Panc1 (cell line): ENCODE measurements around the gene CYFIP2.

Experiments used
- CTCF ChIP-seq: fragments of 450-650 bp; IDR thresholded peaks from 2 replicates; pipeline ENCODE4 v1.5.1; 2017; ENCODE audit warnings: mild to moderate bottlenecking
- TF ChIP-seq, protein P1 (sequence below), 2 experiments: IDR thresholded peaks; 2 replicates each; pipeline ENCODE4 v1.6.1; 2011 to 2012; ENCODE audit warnings: low read depth in 2 of 2, control low read depth in 1 of 2, low read length in 1 of 2, mild to moderate bottlenecking in 1 of 2, moderate library complexity in 1 of 2; ENCODE audit not compliant: insufficient read depth in 1 of 2

GRCh38 chr5:157381746-157382145 lies 115.8 kb downstream of the CYFIP2 start:
- TF ChIP-seq, protein P1, sequence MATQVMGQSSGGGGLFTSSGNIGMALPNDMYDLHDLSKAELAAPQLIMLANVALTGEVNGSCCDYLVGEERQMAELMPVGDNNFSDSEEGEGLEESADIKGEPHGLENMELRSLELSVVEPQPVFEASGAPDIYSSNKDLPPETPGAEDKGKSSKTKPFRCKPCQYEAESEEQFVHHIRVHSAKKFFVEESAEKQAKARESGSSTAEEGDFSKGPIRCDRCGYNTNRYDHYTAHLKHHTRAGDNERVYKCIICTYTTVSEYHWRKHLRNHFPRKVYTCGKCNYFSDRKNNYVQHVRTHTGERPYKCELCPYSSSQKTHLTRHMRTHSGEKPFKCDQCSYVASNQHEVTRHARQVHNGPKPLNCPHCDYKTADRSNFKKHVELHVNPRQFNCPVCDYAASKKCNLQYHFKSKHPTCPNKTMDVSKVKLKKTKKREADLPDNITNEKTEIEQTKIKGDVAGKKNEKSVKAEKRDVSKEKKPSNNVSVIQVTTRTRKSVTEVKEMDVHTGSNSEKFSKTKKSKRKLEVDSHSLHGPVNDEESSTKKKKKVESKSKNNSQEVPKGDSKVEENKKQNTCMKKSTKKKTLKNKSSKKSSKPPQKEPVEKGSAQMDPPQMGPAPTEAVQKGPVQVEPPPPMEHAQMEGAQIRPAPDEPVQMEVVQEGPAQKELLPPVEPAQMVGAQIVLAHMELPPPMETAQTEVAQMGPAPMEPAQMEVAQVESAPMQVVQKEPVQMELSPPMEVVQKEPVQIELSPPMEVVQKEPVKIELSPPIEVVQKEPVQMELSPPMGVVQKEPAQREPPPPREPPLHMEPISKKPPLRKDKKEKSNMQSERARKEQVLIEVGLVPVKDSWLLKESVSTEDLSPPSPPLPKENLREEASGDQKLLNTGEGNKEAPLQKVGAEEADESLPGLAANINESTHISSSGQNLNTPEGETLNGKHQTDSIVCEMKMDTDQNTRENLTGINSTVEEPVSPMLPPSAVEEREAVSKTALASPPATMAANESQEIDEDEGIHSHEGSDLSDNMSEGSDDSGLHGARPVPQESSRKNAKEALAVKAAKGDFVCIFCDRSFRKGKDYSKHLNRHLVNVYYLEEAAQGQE (IDR thresholded peaks at IDR 0.05; ENCODE audit: insufficient read depth in 1 of 2, low read depth in 2 of 2, low read length in 1 of 2), result no peak
- TF ChIP-seq CTCF, result no peak
